K562 (cell line): ENCODE data around the gene PARP14. TPM values are rescaled to one million over a fixed set of nuclear protein-coding genes. Genes with fewer than 3 reads are reported as not detected.
A peak's percentile ranks its signal among the peaks of the same experiment; 100 is the strongest.

ENCODE experiments used
- ARID1B ChIP-seq: fragments of 450-650 bp; IDR thresholded peaks from 2 replicates; pipeline ENCODE4 v1.6.1; 2016; ENCODE audit warnings: antibody characterized with exemption, mild to moderate bottlenecking, inconsistent platforms
- C11orf30 ChIP-seq: fragments of 450-650 bp; IDR thresholded peaks from 2 replicates; pipeline ENCODE4 v1.6.1; 2016; ENCODE audit warnings: low read depth, mild to moderate bottlenecking
- CC2D1A ChIP-seq: fragments of 450-650 bp; IDR thresholded peaks from 2 replicates; pipeline ENCODE4 v1.6.1; 2017; ENCODE audit warnings: mild to moderate bottlenecking
- DPF2 ChIP-seq: fragments of 450-650 bp; IDR thresholded peaks from 2 replicates; pipeline ENCODE4 v1.6.1; 2016
- GMEB1 ChIP-seq: fragments of 250-450 bp; sonication (Bioruptor Pico); IDR thresholded peaks from 2 replicates; pipeline ENCODE4 v1.4.0; 2020; ENCODE audit warnings: mild to moderate bottlenecking
- HDAC2 ChIP-seq: fragments of 450-650 bp; IDR thresholded peaks from 2 replicates; pipeline ENCODE4 v1.6.1; 2016; ENCODE audit warnings: mild to moderate bottlenecking
- HMBOX1 ChIP-seq: sonication (generic); IDR thresholded peaks from 2 replicates; pipeline ENCODE4 v1.6.1; 2016
- KDM2B ChIP-seq: fragments of 250-450 bp; sonication (Bioruptor Pico); IDR thresholded peaks from 2 replicates; pipeline ENCODE4 v1.8.0; 2021; ENCODE audit warnings: mild to moderate bottlenecking, moderate library complexity
- MAFK ChIP-seq: IDR thresholded peaks from 2 replicates; pipeline ENCODE4 v1.6.1; 2011; ENCODE audit warnings: low read length, improper control_type of control experiment
- MLX ChIP-seq, 2 experiments: fragments of 450-650 bp in 1 of 2; sonication (generic) in 1 of 2; formaldehyde crosslinking; conservative IDR thresholded peaks; 2 replicates each; pipeline versions ENCODE4 v1.4.0 to v1.8.1; 2020 to 2022; ENCODE audit warnings: mild to moderate bottlenecking in 1 of 2, missing genetic modification reagents in 1 of 2
- MTA2 ChIP-seq: fragments of 450-650 bp; IDR thresholded peaks from 2 replicates; pipeline ENCODE4 v1.6.1; 2016; ENCODE audit warnings: low read depth
- NR2C1 ChIP-seq, 2 experiments: fragments of 450-650 bp; IDR thresholded peaks; 2 replicates each; pipeline ENCODE4 v1.6.1; 2017; ENCODE audit warnings: mild to moderate bottlenecking in 2 of 2, antibody characterized with exemption in 1 of 2, inconsistent platforms in 1 of 2, missing compliant biosample characterization in 1 of 2, missing genetic modification characterization in 1 of 2
- NR4A1 ChIP-seq, 2 experiments: fragments of 250-450 bp in 1 of 2; fragments of 450-650 bp in 1 of 2; sonication (Bioruptor Pico) in 1 of 2; IDR thresholded peaks; 2 replicates each; pipeline versions ENCODE4 v1.4.0 to v1.6.1; 2016 to 2020; ENCODE audit warnings: mild to moderate bottlenecking in 2 of 2, missing compliant biosample characterization in 1 of 2, missing genetic modification characterization in 1 of 2, moderate library complexity in 1 of 2
- PTBP1 ChIP-seq: fragments of 200-400 bp; formaldehyde crosslinking; IDR thresholded peaks from 2 replicates; pipeline ENCODE4 v1.6.1; 2017; ENCODE audit warnings: low read depth, low read length
- SOX6 ChIP-seq: fragments of 450-650 bp; IDR thresholded peaks from 2 replicates; pipeline ENCODE4 v1.6.1; 2014; ENCODE audit warnings: mild to moderate bottlenecking
- TEAD2 ChIP-seq: fragments of 450-650 bp; IDR thresholded peaks from 2 replicates; pipeline ENCODE4 v1.6.1; 2016; ENCODE audit warnings: missing genetic modification characterization, control low read depth, missing compliant biosample characterization
- TRIM24 ChIP-seq, 2 experiments: fragments of 450-650 bp; IDR thresholded peaks; 2 replicates each; pipeline ENCODE4 v1.6.1; 2016
- UBTF ChIP-seq, 2 experiments: IDR thresholded peaks; 2 replicates each; pipeline ENCODE4 v1.6.1; 2012; ENCODE audit warnings: improper control_type of control experiment in 2 of 2, low read depth in 2 of 2, low read length in 2 of 2, borderline replicate concordance in 1 of 2
- ZKSCAN8 ChIP-seq: fragments of 200-800 bp; sonication (Bioruptor generic); IDR thresholded peaks from 2 replicates; pipeline ENCODE4 v1.6.1; 2016; ENCODE audit warnings: missing genetic modification characterization, missing compliant biosample characterization
- ZNF146 ChIP-seq: IDR thresholded peaks from one replicate; pipeline ENCODE4 v1.6.1; 2018; ENCODE audit warnings: missing compliant biosample characterization; ENCODE audit not compliant: unreplicated experiment
- ZNF212 ChIP-seq: fragments of 450-650 bp; formaldehyde crosslinking; IDR thresholded peaks from 2 replicates; pipeline ENCODE4 v1.4.0; 2020; ENCODE audit warnings: mild to moderate bottlenecking
- ZNF280A ChIP-seq: fragments of 450-650 bp; IDR thresholded peaks from 2 replicates; pipeline ENCODE4 v1.6.1; 2018; ENCODE audit warnings: mild to moderate bottlenecking, low read depth; ENCODE audit not compliant: partially characterized antibody
- ZNF644 ChIP-seq: fragments of 200-800 bp; sonication (Bioruptor generic); IDR thresholded peaks from 2 replicates; pipeline ENCODE4 v1.6.1; 2016; ENCODE audit warnings: low read depth, missing genetic modification characterization, missing compliant biosample characterization
- polyA plus RNA-seq, 8 experiments: library from polyadenylated mRNA; depleted of rRNA in 4 of 8; stranded (reverse) in 5 of 8; unstranded in 3 of 8; fragments of >200 nt; fragmentation: Nextera tagmentation in 2 of 8; fragmentation: Illumina TruSeq in 1 of 8; extraction: Ambion mirVana in 2 of 8; extraction: Trizol in 1 of 8; gene quantifications; 2 replicates each; pipeline versions ENCODE4 v1.2.1 to v1.2.3, GENCODE V29; 2011 to 2014; ENCODE audit warnings: inconsistent platforms in 1 of 8, missing spikeins in 1 of 8
- total RNA-seq, 7 experiments: library from RNA; depleted of rRNA in 6 of 7; stranded (reverse); fragments of >200 nt in 6 of 7; fragmentation: Illumina TruSeq in 2 of 7; extraction: Trizol in 2 of 7; gene quantifications; 2 replicates each; pipeline versions ENCODE4 v1.2.1 to v1.2.3, GENCODE V29; 2011 to 2021; ENCODE audit warnings: low replicate concordance in 1 of 7

Gene PARP14
- total and polyA plus RNA-seq, 9 of the 15 experiments (the other 6 are each of a cell fraction or from before 2014, with no cell fraction given) = 3.1 to 14.4 (median 9.0) TPM

- no peak for TF ChIP-seq TEAD2 (tag)
- no peak for TF ChIP-seq ZNF644
- no peak for TF ChIP-seq ZNF280A
- TF ChIP-seq NR4A1 (CRISPR knock-in tag; IDR thresholded peaks at IDR 0.05) = no peak
- TF ChIP-seq NR4A1 (tag; IDR thresholded peaks at IDR 0.05) = no peak
- 0 out of 2 replicates have a peak, but pooled peaks have one; percentile 24 for TF ChIP-seq DPF2
- TF ChIP-seq HMBOX1 = no peak
- TF ChIP-seq ZKSCAN8 (CRISPR knock-in tag) = no peak
- no peak for TF ChIP-seq C11orf30
- peak; percentile 55 for TF ChIP-seq MTA2
- TF ChIP-seq UBTF (IDR thresholded peaks at IDR 0.05; ENCODE audit: borderline replicate concordance in 1 of 2, low read depth in 2 of 2, low read length in 2 of 2) = no peak
- no peak for TF ChIP-seq PTBP1
- TF ChIP-seq CC2D1A = no peak
- TF ChIP-seq SOX6 = peak; percentile 82; the same call in 1 of the 2 replicates
- TF ChIP-seq ZNF212 (CRISPR knock-in tag) = no peak
- no peak for TF ChIP-seq HDAC2
- TF ChIP-seq KDM2B (CRISPR knock-in tag) = no peak
- no peak for TF ChIP-seq ZNF146 (CRISPR knock-in tag)
- TF ChIP-seq GMEB1 (CRISPR knock-in tag) = no peak
- TF ChIP-seq MLX (CRISPR knock-in tag; conservative IDR thresholded peaks at IDR 0.05) = no peak
- TF ChIP-seq MAFK = no peak
- TF ChIP-seq NR2C1 (IDR thresholded peaks at IDR 0.05) = no peak
- no peak for TF ChIP-seq NR2C1 (tag; IDR thresholded peaks at IDR 0.05)
- peak in 1 of 2 experiments; percentile 11; a peak in 1 of 4 replicates for TF ChIP-seq TRIM24 (IDR thresholded peaks at IDR 0.05)
- TF ChIP-seq ARID1B = peak; percentile 75
Measured at GRCh38 chr3:122743581-122744120, 63.0 kb downstream of the PARP14 start (continued).
